Right lobe of liver (tissue), 4 donors: ENCODE data around the gene SPHK2.

Experiments used
- CTCF ChIP-seq, 4 donors: fragments of 200-600 bp in 3 of 4; fragments of 450-650 bp in 1 of 4; IDR thresholded peaks; one replicate each; pipeline versions ENCODE4 v1.5.1 to v1.8.0; 2016 to 2022; ENCODE audit warnings: antibody characterized with exemption in 4 of 4, mild to moderate bottlenecking in 2 of 4
- POLR2A ChIP-seq: fragments of 450-650 bp; IDR thresholded peaks from one replicate; pipeline ENCODE4 v1.6.1; 2017; ENCODE audit warnings: antibody characterized with exemption, mild to moderate bottlenecking
- donor health status: DM: no; HTN: no; CAD: no.
- donor health status: DM: no; HTN: no; CAD: no.
- donor health status: DM: no; HTN: yes; CAD: no.

GRCh38 chr19:48573163-48573505 lies 46.2 kb upstream of the SPHK2 start:
- no peak for TF ChIP-seq CTCF (IDR thresholded peaks at IDR 0.05)
- no peak for TF ChIP-seq POLR2A
